GM19468 (cell line): ENCODE measurements around the gene NUDT19.
A peak's percentile ranks its signal among the peaks of the same experiment; 100 is the strongest.
"Not testable (repeated sequence)": the region's sequence is repeated elsewhere in the genome, so short reads cannot be mapped to it uniquely, and the experiment has no call there.

Experiments used
- ATAC-seq: cut with Tn5 transposase; IDR thresholded peaks from one replicate; pipeline ENCODE4 v1.9.1; 2021; ENCODE audit warnings: mild to moderate bottlenecking, moderate library complexity, moderate number of reproducible peaks; ENCODE audit not compliant: unreplicated experiment; ENCODE audit errors: extremely low read depth

The NUDT19 gene

GRCh38 chr19:32691291-32691951 lies at the start of gene NUDT19:
Gene NUDT19 (plus strand): TSS chr19:32691821. CDS start chr19:32691961, 140 bp downstream.
- ATAC-seq, result peak; percentile 71

GRCh38 chr19:32642771-32643170 lies 48.9 kb upstream of the NUDT19 start:
- ATAC-seq, result no peak

- ATAC-seq, result no peak
Measured at GRCh38 chr19:32646556-32646955, 45.1 kb upstream of the NUDT19 start.

- no peak for ATAC-seq
Measured at GRCh38 chr19:32647361-32647760, 44.3 kb upstream of the NUDT19 start.

GRCh38 chr19:32649751-32650150 lies 41.9 kb upstream of the NUDT19 start:
- ATAC-seq, result no peak

GRCh38 chr19:32650671-32651070 lies 41.0 kb upstream of the NUDT19 start:
- no peak for ATAC-seq

GRCh38 chr19:32651729-32652140 lies 39.9 kb upstream of the NUDT19 start:
- ATAC-seq, result no peak

GRCh38 chr19:32652331-32652730 lies 39.3 kb upstream of the NUDT19 start:
- ATAC-seq, result not testable (repeated sequence)

GRCh38 chr19:32652894-32653598 lies 38.6 kb upstream of the NUDT19 start:
- ATAC-seq, result no peak

- no peak for ATAC-seq
Measured at GRCh38 chr19:32653599-32653915, 38.1 kb upstream of the NUDT19 start.

GRCh38 chr19:32656379-32656778 lies 35.2 kb upstream of the NUDT19 start:
- ATAC-seq, result not testable (repeated sequence)

GRCh38 chr19:32658075-32658474 lies 33.5 kb upstream of the NUDT19 start:
- no peak for ATAC-seq

GRCh38 chr19:32658527-32658926 lies 33.1 kb upstream of the NUDT19 start:
- no peak for ATAC-seq

- no peak for ATAC-seq
Measured at GRCh38 chr19:32661318-32661717, 30.3 kb upstream of the NUDT19 start.

- ATAC-seq, result no peak
Measured at GRCh38 chr19:32662186-32662585, 29.4 kb upstream of the NUDT19 start.

- ATAC-seq, result no peak
Measured at GRCh38 chr19:32666084-32666483, 25.5 kb upstream of the NUDT19 start.

GRCh38 chr19:32669310-32669709 lies 22.3 kb upstream of the NUDT19 start:
- ATAC-seq, result no peak

- ATAC-seq, result no peak
Measured at GRCh38 chr19:32671883-32672593, 19.6 kb upstream of the NUDT19 start.

- ATAC-seq, result no peak
Measured at GRCh38 chr19:32672841-32673240, 18.8 kb upstream of the NUDT19 start.

GRCh38 chr19:32673573-32673972 lies 18.0 kb upstream of the NUDT19 start:
- ATAC-seq, result no peak

GRCh38 chr19:32674153-32674930 lies 17.3 kb upstream of the NUDT19 start:
- no peak for ATAC-seq
